Immature natural killer cell (primary cell): Measurements from ENCODE around the gene GATA5. TPM values are rescaled to one million over a fixed set of nuclear protein-coding genes. Genes with fewer than 3 reads are reported as not detected.
A peak's percentile ranks its signal among the peaks of the same experiment; 100 is the strongest.

ENCODE experiments used
- DNase-seq, 3 donors: peaks; one replicate each; pipeline ENCODE4 v3.0.0; 2022; ENCODE audit warnings: mixed read lengths in 1 of 3
- H3K27ac Mint-ChIP-seq, 6 donors: one replicate each; pipeline ENCODE4 v1.8.0; 2020; ENCODE audit warnings: mixed read lengths in 6 of 6, mild to moderate bottlenecking in 5 of 6, inconsistent platforms in 4 of 6, moderate library complexity in 3 of 6
- H3K27me3 Mint-ChIP-seq, 3 donors: one replicate each; pipeline ENCODE4 v1.8.0; 2020 to 2021; ENCODE audit warnings: low read depth in 3 of 3, mild to moderate bottlenecking in 3 of 3, mixed read lengths in 3 of 3, moderate library complexity in 3 of 3, inconsistent platforms in 1 of 3
- H3K36me3 Mint-ChIP-seq, 3 donors: one replicate each; pipeline ENCODE4 v1.8.0; 2020; ENCODE audit warnings: mixed read lengths in 3 of 3, inconsistent platforms in 2 of 3, mild to moderate bottlenecking in 2 of 3
- H3K4me1 Mint-ChIP-seq, 2 donors: one replicate each; pipeline ENCODE4 v1.8.0; 2020; ENCODE audit warnings: inconsistent platforms in 2 of 2, mild to moderate bottlenecking in 2 of 2, mixed read lengths in 2 of 2, moderate library complexity in 1 of 2
- H3K4me3 Mint-ChIP-seq, 5 donors: one replicate each; pipeline ENCODE4 v1.8.0; 2020; ENCODE audit warnings: mild to moderate bottlenecking in 5 of 5, mixed read lengths in 5 of 5, inconsistent platforms in 3 of 5, moderate library complexity in 3 of 5
- H3K9me3 Mint-ChIP-seq, 6 donors: one replicate each; pipeline ENCODE4 v1.8.0; 2020; ENCODE audit warnings: mild to moderate bottlenecking in 6 of 6, mixed read lengths in 6 of 6, inconsistent platforms in 4 of 6, moderate library complexity in 3 of 6
- polyA plus RNA-seq, 3 donors: library from polyadenylated mRNA; unstranded; fragments of 300-500 nt; fragmentation: Illumina TruSeq; gene quantifications; one replicate each; pipeline ENCODE4 v1.2.3, GENCODE V29; 2021

The GATA5 gene
- polyA plus RNA-seq, 3 donors from 2014 or later = not detected

- H3K9me3 Mint-ChIP-seq = no peaks in the 10 kb centered on the region
- no peaks in the 10 kb centered on the region for H3K36me3 Mint-ChIP-seq
- H3K4me3 Mint-ChIP-seq = no peak overlapping the region
- H3K4me1 Mint-ChIP-seq = no peaks in the 10 kb centered on the region
- H3K27ac Mint-ChIP-seq = no peak overlapping the region
- DNase-seq = no peak
- peaks cover 1 to 6% (median 1%) of the 10 kb centered on the region in 3 donors for H3K27me3 Mint-ChIP-seq
These were observed 35.6 kb upstream of the GATA5 start for GRCh38 chr20:62511300-62511914.

DNA sequence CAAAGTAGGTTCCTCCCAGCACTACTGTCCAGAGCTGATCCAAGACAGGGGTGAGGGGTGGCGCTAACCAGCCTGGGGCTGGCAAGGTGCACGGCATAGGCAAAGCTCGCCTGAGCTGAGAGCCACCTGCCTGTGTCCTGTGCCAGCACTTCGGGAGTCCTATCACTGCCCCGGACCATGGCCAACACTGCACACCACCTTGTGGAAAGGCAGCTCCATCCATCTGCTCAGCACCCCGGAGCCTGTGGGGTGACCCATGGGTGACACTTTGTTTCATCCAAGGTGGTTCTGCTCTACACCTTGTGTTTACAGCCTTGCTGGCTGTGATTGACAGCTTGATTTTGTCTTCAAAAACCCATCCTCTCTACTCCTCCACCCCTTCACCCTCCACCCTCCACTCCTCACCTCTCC, 32.9 kb upstream of the GATA5 start:
- Mint-ChIP-seq H3K27me3 (peaks cover 1 to 3% (median 2%) of the 10 kb centered on the region in 3 donors), H3K36me3 (no peaks in the 10 kb centered on the region), H3K9me3 (no peaks in the 10 kb centered on the region), H3K4me3 (no peak overlapping the region), H3K27ac (no peak overlapping the region), H3K4me1 (no peaks in the 10 kb centered on the region)
- no peak for DNase-seq

- no peaks in the 10 kb centered on the region for H3K36me3 Mint-ChIP-seq
- no peaks in the 10 kb centered on the region for H3K9me3 Mint-ChIP-seq
- H3K27me3 Mint-ChIP-seq = peaks cover 2 to 4% (median 3%) of the 10 kb centered on the region in 3 donors
- H3K27ac Mint-ChIP-seq = no peak overlapping the region
- DNase-seq = no peak
- no peak overlapping the region for H3K4me3 Mint-ChIP-seq
- H3K4me1 Mint-ChIP-seq = no peaks in the 10 kb centered on the region
These were observed 32.3 kb upstream of the GATA5 start for GRCh38 chr20:62507991-62508640.

GRCh38 chr20:62507323-62507722, 31.5 kb upstream of the GATA5 start:
- no peaks in the 10 kb centered on the region for H3K4me1 Mint-ChIP-seq
- peaks cover 2 to 4% (median 3%) of the 10 kb centered on the region in 3 donors for H3K27me3 Mint-ChIP-seq
- H3K4me3 Mint-ChIP-seq = no peak overlapping the region
- H3K27ac Mint-ChIP-seq = no peak overlapping the region
- DNase-seq = no peak
- no peaks in the 10 kb centered on the region for H3K36me3 Mint-ChIP-seq
- no peaks in the 10 kb centered on the region for H3K9me3 Mint-ChIP-seq

- Mint-ChIP-seq H3K36me3 (no peaks in the 10 kb centered on the region), H3K4me3 (no peak overlapping the region), H3K9me3 (no peaks in the 10 kb centered on the region), H3K27me3 (peaks cover 2 to 4% (median 3%) of the 10 kb centered on the region in 3 donors), H3K4me1 (no peaks in the 10 kb centered on the region), H3K27ac (no peak overlapping the region)
- DNase-seq = no peak
These were observed 31.0 kb upstream of the GATA5 start for GRCh38 chr20:62506791-62507190.

GRCh38 chr20:62506087-62506486, 30.3 kb upstream of the GATA5 start:
- H3K36me3 Mint-ChIP-seq = no peaks in the 10 kb centered on the region
- H3K4me3 Mint-ChIP-seq = no peak overlapping the region
- H3K27me3 Mint-ChIP-seq = peaks cover 2 to 5% (median 3%) of the 10 kb centered on the region in 3 donors
- no peaks in the 10 kb centered on the region for H3K9me3 Mint-ChIP-seq
- no peak overlapping the region for H3K27ac Mint-ChIP-seq
- no peaks in the 10 kb centered on the region for H3K4me1 Mint-ChIP-seq
- DNase-seq = no peak

DNA sequence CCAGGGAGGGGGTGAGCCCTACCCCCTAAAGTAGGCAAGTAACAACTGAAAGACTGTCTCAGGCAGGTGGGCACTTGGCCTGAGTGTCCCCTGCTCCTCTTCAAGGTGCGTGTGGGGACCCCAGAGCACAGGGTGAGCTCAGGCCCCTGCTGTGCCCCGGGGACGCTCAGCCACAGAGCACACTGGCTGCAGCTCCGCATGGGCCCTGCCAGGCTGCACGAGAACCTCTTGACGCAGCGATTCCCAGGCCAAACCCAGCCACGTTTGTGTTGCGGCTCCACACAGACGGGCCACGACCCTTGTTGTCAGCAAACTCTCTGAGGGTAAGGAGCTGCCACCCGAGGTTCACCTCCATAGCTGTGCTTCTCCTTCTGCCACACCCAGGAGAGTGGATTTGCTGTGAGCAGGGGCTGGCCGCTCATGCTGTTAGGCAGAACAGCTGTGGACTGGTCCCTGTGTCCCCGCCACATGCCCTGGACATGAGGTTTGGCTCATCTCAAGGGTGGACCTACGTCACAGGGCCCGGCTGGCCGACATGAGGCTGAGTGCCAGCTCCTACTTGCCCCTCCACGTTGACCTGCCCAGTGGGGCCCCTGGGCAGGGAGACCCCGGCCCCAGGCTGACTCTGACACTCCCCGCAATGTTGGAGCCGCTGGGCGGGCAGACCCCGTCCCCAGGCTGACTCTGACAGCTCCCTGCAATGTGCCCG, 29.7 kb upstream of the GATA5 start:
- Mint-ChIP-seq H3K9me3 (no peaks in the 10 kb centered on the region), H3K4me1 (peaks cover 1 to 3% of the 10 kb centered on the region in 2 donors), H3K4me3 (no peak overlapping the region), H3K36me3 (no peaks in the 10 kb centered on the region), H3K27ac (no peak overlapping the region), H3K27me3 (peaks cover 0 to 7% (median 1%) of the 10 kb centered on the region in 3 donors)
- DNase-seq = no peak

DNA sequence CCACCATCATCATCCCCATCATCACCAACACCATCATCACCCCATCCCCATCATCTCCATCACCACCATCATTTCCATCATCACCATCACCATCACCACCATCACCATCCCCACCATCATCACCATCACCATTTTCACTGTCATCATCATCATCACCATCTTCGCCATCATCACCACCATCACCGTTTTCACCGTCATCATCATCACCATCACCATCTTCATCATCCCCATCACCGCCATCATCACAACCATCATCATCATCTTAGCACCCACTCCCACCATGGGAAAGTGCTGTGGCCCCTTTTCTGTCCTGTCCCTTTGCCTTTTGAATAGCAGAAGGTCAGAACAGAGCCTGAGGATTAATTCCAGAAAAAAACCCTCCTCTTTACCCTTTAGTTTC, 28.5 kb upstream of the GATA5 start:
- peak overlapping the region in 2 of 6 donors; percentile 14 to 51 for H3K27ac Mint-ChIP-seq
- H3K36me3 Mint-ChIP-seq = no peaks in the 10 kb centered on the region
- DNase-seq = no peak
- H3K9me3 Mint-ChIP-seq = no peaks in the 10 kb centered on the region
- peaks cover 0 to 8% (median 1%) of the 10 kb centered on the region in 3 donors for H3K27me3 Mint-ChIP-seq
- H3K4me1 Mint-ChIP-seq = peaks cover 7 to 9% of the 10 kb centered on the region in 2 donors
- H3K4me3 Mint-ChIP-seq = no peak overlapping the region

GRCh38 chr20:62503401-62504178, 27.8 kb upstream of the GATA5 start:
- H3K27ac Mint-ChIP-seq = peak overlapping the region in 1 of 6 donors; percentile 51
- H3K4me1 Mint-ChIP-seq = peaks cover 7 to 9% of the 10 kb centered on the region in 2 donors
- no peaks in the 10 kb centered on the region for H3K36me3 Mint-ChIP-seq
- DNase-seq = no peak
- H3K4me3 Mint-ChIP-seq = no peak overlapping the region
- H3K27me3 Mint-ChIP-seq = peaks cover 0 to 9% (median 1%) of the 10 kb centered on the region in 3 donors
- H3K9me3 Mint-ChIP-seq = no peaks in the 10 kb centered on the region

DNA sequence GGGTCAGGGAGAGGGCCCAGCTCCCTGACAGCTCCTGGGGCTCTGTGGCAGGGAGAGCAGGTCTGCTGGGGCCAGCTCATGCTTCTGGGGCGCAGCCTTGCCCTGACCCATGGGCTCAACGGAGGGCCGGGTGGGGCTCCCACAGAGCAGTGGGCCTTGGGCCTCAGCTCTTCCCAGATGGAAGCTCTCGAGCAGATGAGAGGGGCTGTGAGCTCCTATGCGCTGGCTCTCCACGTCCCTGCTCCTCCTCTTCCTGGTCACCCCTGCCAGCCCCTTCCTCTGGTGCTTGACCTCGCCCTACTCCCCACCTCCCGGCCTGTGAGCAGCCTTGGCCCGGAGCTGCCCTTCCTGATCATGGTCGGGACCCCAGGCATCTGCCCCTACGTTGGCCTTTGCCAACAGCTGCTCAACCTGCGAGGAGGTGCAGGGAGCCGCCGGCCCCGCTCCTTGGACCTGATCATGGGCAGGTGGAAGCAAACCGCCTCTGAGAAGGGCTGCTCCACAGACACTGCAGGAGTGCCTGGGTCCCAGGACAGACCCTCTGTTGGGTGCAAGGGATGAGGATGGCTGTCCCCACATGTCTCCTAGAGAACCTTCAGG, 26.8 kb upstream of the GATA5 start:
- peaks cover 7 to 9% of the 10 kb centered on the region in 2 donors for H3K4me1 Mint-ChIP-seq
- peaks cover 0 to 9% (median 1%) of the 10 kb centered on the region in 3 donors for H3K27me3 Mint-ChIP-seq
- DNase-seq = no peak
- H3K36me3 Mint-ChIP-seq = no peaks in the 10 kb centered on the region
- H3K4me3 Mint-ChIP-seq = no peak overlapping the region
- H3K9me3 Mint-ChIP-seq = no peaks in the 10 kb centered on the region
- no peak overlapping the region for H3K27ac Mint-ChIP-seq

- no peak overlapping the region for H3K4me3 Mint-ChIP-seq
- H3K4me1 Mint-ChIP-seq = peaks cover 7 to 9% of the 10 kb centered on the region in 2 donors
- peak overlapping the region in 1 of 6 donors; percentile 71 for H3K27ac Mint-ChIP-seq
- H3K27me3 Mint-ChIP-seq = peaks cover 0 to 9% (median 1%) of the 10 kb centered on the region in 3 donors
- DNase-seq = no peak
- no peaks in the 10 kb centered on the region for H3K9me3 Mint-ChIP-seq
- no peaks in the 10 kb centered on the region for H3K36me3 Mint-ChIP-seq
These were observed 26.2 kb upstream of the GATA5 start for GRCh38 chr20:62501801-62502495.

- Mint-ChIP-seq H3K36me3 (no peaks in the 10 kb centered on the region), H3K4me1 (peaks cover 7 to 9% of the 10 kb centered on the region in 2 donors), H3K4me3 (no peak overlapping the region), H3K9me3 (no peaks in the 10 kb centered on the region), H3K27ac (peak overlapping the region in 3 of 6 donors; percentile 2 to 57 (median 35)), H3K27me3 (peaks cover 0 to 7% (median 1%) of the 10 kb centered on the region in 3 donors)
- DNase-seq = peak; percentile 64 to 68 (median 68)
These were observed 24.6 kb upstream of the GATA5 start for GRCh38 chr20:62500237-62500864.
